GM12801 (cell line): ENCODE results near the gene MS4A6A.

Experiments used
- TF ChIP-seq, protein P1 (sequence below): IDR thresholded peaks from one replicate; pipeline ENCODE4 v1.5.1; 2011; ENCODE audit warnings: control low read depth; ENCODE audit not compliant: insufficient read length; ENCODE audit errors: extremely low read depth

The MS4A6A gene

DNA sequence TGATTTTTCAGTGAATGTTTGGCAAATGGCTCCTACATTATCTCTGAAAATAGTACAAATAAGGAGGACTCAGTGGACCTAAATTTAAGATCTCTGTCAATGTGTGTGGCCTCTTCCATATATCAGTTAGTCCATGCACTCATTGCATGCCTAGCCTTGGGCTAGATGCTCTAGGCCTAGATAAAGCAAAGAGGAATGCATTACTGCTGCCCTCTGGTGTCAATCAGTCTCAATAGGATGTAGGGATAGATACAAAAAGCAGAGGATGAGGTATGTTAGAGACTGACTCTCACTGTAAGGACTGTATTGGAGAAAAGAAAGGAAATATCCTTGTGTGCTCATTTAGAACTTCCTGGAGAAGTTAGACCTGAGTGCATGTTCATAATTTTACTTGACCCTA lies 52.4 kb downstream of the MS4A6A start:
- TF ChIP-seq, protein P1, sequence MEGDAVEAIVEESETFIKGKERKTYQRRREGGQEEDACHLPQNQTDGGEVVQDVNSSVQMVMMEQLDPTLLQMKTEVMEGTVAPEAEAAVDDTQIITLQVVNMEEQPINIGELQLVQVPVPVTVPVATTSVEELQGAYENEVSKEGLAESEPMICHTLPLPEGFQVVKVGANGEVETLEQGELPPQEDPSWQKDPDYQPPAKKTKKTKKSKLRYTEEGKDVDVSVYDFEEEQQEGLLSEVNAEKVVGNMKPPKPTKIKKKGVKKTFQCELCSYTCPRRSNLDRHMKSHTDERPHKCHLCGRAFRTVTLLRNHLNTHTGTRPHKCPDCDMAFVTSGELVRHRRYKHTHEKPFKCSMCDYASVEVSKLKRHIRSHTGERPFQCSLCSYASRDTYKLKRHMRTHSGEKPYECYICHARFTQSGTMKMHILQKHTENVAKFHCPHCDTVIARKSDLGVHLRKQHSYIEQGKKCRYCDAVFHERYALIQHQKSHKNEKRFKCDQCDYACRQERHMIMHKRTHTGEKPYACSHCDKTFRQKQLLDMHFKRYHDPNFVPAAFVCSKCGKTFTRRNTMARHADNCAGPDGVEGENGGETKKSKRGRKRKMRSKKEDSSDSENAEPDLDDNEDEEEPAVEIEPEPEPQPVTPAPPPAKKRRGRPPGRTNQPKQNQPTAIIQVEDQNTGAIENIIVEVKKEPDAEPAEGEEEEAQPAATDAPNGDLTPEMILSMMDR: no peak

DNA sequence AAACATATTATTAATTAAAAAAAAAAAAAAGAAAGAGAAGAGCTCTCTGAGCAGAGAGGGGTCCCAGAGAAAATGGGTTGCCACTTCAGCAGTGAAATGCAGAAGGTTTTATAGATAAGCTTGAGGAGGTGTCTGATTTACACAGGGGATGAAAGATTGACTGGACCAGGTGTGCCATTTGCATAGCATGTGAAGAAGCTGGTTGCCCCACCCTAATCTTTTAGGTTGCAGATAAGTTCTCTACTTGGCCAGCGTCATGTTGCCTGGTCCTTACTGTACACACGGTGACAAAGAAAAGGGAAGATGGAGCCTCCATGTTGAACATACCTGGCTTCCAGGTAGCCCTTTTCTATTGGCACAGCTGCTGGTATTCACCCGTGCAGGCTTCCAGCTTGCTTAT lies 53.0 kb downstream of the MS4A6A start:
- TF ChIP-seq, protein P1: no peak

DNA sequence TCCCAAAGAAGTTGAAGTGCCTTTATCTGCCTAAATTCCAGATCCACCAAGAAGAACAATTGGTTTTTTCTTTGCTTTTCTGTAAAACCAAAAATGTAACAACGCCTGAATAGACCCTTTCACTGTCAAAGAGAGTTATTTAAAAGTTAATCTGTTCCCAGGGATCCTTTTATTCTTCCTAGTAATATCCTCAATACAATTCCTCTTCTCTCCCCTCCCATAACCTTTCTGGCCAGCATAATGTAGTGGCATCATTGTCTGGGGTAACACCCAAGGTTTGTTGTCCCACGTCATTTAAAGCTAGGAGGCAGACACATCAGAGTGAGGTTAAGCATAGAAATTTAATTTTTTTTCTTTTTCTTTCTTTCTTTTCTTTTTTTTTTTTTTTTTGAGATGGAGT lies 54.5 kb downstream of the MS4A6A start:
- TF ChIP-seq, protein P1: no peak

DNA sequence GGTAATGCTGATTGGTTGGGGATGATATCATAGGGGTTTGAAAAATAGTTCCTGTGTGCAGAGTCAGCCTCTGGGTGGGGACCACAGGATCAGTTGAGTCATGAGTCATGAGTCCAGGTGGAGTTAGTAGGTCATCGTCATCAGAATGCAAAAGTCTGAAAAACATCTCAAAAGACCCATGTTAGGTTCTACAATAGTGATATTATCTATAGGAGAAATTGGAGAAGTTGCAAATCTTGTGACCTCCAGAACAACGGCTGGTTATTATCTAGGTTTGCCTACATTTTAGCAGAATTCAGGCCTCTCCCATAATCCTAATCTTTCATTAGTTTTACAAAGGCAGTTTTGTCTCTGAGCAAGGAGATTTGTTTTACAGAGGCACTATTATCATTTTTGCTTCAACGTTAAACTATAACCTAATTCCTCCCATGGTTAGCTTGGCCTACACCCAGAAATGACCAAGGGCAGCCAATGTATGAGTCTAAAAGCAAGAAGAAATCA lies 55.5 kb downstream of the MS4A6A start:
- TF ChIP-seq, protein P1: no peak

DNA sequence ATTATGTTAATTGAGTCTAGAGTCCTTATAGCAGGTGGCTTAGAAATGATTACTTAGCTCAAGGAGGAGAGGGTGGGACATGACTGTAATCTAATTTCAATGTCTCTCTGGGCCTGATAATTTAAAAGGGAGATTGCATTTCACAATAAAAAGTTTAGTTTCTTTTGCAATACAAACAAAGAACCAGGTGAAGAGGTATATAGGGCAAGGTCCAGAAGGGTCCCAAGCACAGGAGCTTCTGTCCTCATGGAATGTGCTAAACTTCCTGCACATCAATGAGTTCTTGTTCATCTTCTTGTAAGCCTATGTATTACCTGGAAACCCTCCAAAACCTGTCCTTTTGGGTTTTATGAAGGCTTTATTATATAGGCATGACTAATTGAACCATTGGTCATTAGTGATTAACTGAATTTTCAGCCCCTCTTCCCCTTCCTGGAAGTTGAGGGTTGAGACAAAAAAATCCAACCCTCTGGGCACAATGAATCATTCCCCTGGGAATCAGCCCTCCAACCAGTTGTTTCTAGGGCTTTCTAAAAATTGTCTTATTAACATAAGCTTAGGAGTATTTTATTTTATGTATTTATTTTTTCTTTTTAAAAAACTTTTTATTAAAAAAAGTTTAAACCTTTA lies 56.8 kb downstream of the MS4A6A start:
- TF ChIP-seq, protein P1: no peak

DNA sequence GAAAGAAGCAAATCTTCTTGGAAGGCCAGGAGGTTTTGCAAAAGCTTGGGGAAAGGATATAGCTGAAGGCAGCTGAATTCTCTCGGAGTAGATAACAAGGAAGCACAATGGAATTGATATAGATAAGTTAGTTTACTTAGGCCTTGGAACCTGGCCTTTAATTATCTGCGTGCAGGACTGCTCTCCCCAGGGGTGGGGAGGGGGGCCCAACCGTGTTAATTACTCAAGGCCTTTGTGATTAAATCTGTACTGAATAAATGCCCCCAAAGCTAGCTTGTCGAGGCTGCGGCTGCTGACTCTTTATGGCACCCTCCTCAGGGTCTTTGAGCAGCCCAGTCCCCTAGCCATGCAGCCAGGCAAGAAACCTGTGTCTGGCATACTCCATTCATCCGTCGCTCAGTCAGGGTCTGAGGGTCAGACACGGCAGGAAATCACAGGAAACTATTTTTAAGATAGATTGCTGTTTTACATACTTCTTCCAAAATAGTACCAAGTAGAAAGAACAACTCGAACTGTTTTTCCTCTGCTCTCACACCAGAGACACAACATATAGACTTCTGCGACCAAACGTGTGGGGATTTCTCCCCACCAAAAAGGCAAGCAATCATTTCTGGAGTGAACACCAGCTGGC lies 58.0 kb downstream of the MS4A6A start:
- TF ChIP-seq, protein P1: no peak
